Fibroblast of skin of right biceps (primary cell): Measurements from ENCODE around the gene SKOR1.

Experiments used
- DNase-seq: peaks from one replicate; pipeline ENCODE4 v3.0.0-alpha.2; 2013

Gene SKOR1

DNA sequence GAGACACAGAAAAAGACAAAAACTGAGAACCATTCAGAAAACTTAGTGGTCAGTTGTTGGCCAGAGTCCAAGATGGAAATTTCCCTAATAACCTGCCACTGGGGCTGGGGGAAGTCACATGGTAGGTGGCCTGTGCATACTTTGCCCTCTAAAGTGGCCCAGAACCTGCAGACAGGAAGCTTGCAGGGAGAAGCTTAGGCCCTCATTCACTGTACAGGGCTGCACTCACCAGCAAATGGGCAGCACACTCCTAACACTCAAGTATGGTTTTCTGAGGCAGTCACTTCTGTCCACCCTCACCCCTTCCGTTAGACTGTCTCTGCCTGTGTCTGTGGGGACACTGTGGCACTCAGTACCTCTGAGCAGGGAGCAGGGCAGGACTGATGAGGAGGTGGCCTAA lies 29.0 kb downstream of the SKOR1 start:
- DNase-seq, result no peak

DNA sequence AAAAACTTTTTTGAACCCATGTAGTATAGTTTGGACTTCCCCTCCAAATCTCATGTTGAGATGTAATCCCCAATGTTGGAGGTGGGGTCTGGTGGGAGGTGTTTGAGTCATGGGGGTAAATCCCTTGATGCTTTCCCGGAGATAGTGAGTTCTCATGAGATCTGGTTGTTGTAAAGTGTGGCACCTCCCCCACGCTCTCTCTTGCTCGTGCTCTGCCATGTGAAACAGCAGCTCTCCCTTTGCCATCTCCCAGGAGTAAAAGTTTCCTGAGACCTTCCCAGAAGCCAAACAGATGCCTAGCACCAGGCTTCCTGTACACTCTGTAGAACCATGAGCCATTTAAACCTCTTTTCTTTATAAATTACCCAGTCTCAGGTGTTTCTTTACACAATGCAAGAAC lies 30.5 kb downstream of the SKOR1 start:
- no peak for DNase-seq

DNA sequence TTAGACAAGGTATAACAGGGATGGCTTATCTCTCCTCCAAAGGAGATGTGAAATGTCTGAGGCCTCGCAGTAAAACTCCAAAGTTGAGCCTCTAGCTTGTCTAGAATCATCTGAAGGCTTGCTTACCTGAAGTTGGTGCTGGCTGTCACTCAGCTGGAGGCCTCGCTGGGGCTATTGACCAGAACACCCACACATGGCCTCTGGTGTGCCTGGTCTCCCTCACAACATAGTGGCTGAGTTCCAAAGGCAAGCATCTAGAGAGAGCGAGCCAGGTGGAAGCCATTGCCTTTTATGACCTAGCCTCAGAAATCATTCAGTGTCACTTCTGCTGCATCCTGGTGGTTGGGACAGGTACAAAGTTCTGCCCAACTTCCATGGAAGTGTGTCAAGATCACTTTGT lies 31.9 kb downstream of the SKOR1 start:
- DNase-seq, result no peak

DNA sequence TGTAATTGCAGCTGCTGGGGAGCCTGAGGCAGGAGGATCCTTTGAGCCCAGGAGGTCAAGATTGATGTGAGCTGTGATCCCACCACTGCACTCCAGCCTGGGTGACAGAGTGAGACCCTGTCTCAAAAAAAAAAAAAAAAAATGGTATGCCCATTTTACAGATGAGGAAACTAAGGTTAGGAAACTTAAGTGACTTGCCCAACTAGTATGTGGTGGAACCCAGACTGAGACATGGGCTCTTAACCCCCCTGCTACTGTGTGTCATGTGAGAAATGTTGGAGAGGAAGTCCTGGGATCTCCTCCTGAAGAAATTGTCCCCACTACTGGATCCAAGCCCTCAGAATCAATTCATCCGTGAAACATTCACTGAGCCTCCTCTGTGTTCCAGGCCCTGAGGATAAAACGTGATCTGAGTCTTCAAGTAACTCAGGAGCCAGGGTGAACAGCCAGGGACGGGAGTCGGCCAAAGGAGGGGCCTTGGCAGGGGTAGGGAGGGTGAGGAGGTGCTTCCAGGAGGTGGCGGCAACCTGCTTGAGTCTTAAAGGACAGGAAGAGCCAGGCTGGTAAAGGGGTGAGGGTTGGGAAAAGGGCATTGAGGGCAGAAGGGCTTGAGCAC lies 34.1 kb downstream of the SKOR1 start:
- no peak for DNase-seq

DNA sequence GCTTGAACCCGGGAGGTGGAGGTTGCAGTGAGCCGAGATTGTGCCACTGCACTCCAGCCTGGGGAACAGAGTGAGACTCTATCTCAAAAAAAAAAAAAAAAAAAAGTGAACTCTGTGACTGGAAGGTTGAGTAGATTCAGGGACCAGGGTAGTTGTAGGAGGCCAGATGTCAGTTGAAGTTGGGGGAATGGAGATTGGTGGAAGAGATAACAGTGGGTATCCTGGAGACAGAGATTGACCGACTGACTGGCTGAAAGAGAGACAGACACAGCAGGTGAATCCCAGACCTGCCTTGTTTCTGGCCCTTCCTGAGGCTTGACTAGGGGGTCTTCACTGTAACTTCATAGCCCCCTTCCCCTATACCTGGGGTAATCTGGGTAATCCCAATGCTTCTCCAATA lies 36.7 kb downstream of the SKOR1 start:
- no peak for DNase-seq

DNA sequence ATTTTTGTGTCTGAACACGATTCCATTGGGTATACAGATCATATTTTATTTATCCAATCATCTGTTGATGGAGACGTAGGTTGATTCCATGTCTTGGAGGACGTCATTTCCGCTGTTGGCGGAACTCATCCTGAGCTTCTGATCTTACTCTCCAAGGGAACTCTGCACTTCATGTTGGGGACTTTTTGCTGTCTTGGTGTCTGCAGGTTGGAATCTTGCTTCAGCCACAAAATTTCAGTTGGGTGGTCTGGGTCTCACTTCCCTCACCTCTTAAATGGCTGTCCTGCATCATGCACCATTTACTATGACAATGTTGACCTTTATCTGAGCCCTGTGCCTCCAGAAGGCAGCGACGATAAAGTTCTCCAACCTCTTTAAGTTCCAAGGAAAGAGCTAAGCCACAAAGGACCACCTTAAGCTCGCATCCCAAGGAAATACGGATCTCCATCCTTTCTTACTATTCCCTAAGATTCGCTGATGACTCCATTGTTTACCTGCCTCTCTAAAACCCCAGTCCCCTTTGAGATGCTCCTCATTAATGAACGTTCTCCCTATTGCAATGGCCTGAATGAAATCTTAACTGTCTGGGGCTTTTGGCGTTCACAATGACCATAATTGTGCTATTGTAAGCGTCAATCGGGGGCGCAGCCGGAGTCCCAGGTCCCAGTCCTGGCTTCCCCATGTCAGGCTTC lies 37.6 kb downstream of the SKOR1 start:
- DNase-seq, result no peak

DNA sequence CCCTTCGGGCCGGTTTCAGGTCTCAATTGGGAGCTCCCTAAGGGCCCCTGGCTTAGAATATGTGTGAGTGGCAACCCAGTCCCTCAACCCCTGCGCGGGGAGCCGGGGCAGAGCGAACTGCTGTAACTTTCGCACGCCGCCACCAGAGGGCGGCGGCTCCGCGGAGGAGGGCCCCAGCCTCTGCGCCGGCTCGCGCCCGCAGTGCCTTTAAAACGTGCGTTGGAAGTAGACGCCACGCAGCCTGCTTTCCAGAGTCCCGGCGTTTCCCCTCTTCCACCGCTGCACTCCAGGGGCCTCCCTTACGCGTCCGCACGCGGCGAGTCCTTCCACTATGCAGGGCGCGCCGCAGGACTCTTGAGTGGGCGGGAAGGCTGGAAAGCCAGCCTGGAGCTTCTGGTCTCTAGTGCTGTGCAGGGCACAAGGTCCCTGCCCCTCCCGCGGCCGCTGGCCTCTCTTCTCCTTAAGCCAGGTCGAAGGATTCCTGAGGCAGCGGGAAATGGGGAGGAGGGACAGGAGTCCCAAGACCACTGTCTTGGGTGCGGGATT lies 38.2 kb downstream of the SKOR1 start:
- peak; percentile 81 for DNase-seq

DNA sequence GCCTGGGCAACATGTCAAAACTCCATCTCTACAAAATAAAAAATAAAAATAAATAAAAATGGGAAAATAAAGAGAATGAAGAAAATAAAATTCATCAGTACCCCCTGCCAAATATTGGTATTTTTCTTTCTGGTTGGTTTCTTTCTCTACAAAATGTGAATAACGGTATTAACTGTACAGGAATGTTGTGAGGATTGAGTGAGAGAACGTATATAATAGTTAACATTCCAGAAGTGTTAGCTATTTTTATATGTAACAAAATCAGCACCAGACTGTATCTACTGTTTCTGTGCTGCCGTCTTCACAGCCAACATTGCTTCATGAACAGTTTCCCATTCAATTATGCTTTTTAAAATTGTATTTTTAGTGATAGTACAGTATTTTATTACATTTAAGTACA lies 40.0 kb downstream of the SKOR1 start:
- DNase-seq, result peak; percentile 61

DNA sequence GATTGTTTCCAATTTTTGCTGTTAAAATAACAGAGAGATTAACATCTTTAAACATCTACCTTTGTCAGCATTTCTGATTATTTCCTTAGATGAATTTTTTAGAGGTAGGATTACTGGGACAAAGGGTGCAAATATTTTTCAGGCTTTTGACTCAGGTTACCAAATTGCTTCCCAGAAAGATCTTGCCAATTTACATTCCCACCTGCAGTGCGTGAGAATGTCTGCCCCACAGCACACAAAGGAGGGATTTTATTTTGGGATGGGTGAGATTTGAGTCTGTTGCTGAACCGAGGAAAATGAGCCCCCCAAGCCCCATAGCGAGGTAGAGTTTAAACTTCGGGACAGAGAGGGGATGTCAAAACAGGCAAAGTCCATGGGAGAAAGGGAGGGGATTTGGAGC lies 40.5 kb downstream of the SKOR1 start:
- no peak for DNase-seq

DNA sequence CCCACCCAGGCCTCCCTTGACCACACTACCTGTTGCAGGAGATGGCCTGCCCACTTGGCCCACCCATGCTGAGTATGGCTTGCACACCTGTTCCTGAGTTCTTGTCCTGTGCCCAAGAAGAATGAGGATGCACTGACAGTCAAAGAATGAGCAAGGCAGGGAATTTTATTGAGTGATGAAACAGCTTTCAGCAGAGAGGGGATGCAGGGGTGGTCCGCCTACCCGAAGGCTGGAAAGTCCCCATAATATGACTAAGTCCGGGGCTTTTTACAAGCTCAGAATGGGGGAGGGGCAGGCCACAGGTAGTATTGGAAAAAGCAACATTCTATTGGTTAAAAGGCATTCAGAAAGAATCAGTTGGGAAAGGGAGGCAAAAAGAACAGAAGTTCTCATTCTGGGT lies 44.4 kb downstream of the SKOR1 start:
- no peak for DNase-seq

DNA sequence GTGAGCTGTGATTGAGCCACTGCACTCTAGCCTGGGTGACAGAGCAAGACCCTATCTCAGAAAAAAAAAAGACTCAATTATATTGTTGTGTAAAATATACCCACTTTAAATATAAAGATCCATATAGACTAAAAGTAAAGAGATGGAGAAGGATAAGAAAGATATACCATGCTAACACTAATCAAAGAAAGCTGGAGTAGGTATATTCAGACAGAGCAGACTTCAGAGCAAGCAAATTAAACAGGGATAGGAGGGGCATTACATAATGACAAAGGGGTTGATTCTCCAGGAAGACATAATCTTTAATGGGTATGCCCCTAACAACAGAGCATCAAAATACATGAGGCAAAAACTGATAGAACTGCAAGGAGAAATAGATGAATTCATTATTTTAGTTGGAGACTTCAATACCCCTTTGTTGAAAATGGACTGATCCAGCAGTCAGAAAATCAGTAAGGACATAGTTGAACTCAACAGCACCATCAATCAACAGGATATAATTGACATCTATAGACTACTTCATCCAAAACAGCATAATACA lies 45.6 kb downstream of the SKOR1 start:
- no peak for DNase-seq

DNA sequence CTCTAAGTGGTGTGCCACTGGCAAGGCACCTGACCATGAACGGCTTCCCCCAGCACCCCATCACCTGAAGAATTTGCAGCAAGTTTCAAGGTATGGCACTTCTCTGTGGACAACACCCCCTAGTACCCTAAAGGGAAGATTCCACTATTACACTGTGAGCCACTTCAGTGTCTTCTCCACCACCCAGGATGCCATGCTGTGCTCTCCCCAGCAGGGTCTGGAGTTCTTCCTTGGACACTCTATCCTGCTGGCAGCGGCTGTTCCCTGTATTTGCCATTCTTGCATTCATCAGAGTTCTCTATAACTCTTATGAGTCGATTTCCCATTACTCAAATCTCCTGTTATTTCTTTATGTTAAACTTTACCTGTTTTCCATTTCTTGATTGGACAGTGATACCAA lies 48.5 kb downstream of the SKOR1 start:
- DNase-seq, result no peak

DNA sequence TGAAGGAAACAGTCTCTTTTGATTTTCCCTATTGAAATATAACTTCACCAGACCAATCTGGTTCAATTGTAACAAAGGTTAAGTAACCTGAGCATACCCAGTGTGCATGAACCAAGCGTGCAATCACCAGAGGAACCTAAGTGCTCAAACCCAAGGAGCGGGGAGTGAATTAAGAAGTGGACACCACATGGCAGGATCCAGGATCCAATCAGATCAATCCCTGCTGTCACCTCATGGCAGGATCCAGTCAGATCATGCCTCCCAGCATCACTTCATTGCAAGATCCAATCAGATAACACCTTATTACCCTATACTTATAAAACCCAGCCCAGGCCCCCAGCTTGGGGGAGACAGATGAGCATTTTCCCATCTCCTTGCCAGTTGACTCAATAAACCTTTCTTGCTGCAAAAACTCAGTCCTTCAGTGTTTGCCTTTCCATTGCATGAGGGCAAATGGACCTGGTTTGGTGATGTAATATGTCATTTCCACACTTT lies 53.5 kb downstream of the SKOR1 start:
- no peak for DNase-seq

DNA sequence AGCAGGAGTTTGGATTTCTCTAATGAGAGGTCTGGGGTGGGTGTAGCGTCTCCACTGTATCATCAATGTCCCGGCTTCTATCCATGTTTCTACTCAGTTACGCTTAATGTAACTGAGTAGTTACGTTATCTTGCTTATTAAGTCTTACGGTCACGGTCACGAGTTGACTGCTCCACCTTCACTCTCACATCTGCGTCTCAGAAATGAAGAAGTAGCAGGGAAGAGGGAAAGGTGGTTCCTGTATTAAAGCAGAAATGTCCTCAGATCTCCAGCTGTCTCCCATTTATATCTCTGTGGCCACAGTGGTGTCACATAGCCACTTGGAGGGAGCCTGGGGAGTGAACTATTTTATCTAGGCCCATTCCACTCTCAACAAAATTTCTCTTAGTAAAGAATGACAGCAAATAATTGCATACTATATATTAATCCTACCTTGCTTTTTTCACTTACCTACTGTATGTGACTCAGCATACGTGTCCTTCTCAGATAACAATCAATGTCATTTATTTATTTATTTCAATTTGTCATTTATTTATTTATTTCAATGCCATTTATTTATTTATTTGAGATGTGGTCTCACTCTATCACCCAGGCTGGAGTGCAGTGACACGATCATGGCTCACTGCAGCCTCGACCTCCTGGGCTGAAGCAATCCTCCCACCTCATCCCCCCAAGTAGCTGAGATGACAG lies 54.3 kb downstream of the SKOR1 start:
- DNase-seq, result no peak

DNA sequence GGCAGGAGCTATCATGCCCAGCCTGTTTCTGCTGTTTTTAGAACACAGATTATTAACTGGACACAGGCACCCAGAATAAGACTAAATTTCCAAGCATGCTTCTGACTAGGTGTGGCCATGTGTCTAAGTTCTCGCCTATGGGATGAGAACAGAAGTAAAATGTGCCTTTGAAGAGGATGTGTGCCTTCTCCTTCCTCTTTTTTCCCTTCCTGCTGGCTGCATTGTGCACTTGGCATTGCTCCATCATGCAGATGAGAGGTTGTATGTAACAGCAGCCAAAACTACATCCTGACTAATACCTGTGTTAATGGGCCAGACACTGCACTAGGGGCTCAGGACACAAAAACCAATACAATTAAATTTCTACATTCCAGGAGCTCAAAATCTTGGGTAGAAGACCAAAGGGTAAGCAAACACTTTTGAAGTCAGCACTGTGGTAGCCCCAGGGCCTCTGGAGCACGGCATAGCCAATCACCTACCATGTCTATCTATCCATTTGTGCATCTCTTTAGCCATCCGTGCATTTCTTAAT lies 55.4 kb downstream of the SKOR1 start:
- peak; percentile 27 for DNase-seq

DNA sequence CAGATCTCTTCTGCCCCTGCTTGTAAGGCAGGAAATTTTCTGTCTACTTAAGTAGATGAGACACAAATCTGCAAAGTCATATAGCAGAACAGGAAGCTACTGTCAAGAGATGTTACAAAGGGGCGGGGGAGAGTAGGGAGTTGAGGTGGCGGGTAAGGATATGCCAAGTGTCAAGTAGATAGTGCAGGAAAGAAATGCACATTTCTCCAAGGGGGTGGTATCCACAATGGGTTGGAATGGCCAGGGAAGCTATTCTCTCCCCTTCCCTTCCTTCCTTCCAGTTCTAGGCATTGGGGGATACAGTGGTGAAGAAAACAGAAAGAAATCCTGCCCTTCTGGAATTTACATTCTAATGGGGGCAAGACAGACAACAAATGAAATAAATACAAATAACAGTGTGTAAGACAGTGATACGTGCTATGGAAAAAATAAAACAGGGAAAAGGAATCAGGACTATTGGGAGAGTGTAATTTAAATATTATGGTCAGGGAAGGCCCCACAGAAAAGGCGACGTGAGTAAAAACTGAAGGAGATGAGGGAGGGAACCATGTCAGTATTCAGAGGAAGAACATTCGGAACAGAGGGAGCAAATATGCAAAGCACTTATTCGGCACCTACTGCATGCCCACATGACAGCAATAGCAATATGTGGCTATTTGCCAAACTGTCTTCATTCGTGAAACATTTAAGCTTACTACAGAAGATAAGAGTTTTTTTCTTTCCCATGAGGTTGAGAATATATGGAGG lies 57.4 kb downstream of the SKOR1 start:
- peak; percentile 17 for DNase-seq

DNA sequence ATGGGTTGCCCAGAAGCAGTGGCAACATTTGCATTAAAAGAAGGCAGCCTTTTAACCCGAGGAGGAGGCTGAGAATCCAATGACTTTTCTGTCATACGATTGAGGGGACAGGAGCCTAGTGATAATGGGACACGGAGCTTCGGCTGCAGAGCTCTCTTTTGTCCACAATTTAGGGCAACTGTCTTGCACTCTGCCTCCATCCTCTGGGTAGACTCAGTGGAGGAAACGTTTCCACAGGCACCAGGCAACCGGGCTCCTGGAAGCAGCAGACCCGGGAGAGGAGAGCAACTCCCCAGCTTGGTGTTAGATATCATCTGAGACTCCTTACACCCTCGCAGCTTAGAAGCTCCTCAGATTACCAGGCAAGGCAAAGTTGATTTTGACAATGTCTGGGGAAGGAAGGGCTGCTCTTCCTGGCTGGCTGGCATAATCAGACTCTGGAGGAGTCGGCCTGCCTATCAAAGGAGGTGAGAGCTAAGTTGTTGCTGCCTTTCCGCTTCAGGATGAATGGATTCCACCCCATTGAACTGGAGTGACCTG lies 58.0 kb downstream of the SKOR1 start:
- no peak for DNase-seq

DNA sequence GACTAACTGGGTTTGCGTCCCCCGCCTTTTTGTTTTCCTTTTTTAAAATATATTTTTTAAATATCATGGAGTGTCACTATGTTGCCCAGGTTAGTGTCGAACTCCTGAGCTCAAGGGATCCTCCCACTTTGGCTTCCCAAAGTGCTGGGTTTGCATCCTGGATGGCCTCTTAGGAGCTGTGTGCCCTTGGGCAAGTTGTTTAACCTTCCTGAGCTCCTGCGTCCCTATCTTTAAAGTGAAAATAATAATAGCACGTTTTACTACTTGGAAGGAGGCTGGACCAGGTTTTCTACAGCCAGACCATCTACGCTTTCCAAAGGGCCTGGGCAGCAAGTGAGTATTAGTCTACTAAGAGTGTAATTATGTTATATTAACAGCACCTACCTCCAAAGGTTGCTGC lies 58.7 kb downstream of the SKOR1 start:
- DNase-seq, result no peak
